Activated CD4-positive, alpha-beta T cell treated with anti-CD3 and anti-CD28 coated beads, Interleukin-2, amount 50 U/mL, for 48 hours (primary cell): ENCODE data around the gene NT5C.
A peak's percentile ranks its signal among the peaks of the same experiment; 100 is the strongest.

Experiments
- DNase-seq, 2 experiments: peaks; one replicate each; pipeline ENCODE4 v3.0.0-alpha.2; 2020

NT5C gene

GRCh38 chr17:75114552-75115314 is 16.8 kb downstream of the NT5C start:
- DNase-seq, result peak in 1 of 2 experiments; percentile 36

GRCh38 chr17:75113798-75114551 is 17.6 kb downstream of the NT5C start:
- DNase-seq, result peak; percentile 91 to 95

DNA sequence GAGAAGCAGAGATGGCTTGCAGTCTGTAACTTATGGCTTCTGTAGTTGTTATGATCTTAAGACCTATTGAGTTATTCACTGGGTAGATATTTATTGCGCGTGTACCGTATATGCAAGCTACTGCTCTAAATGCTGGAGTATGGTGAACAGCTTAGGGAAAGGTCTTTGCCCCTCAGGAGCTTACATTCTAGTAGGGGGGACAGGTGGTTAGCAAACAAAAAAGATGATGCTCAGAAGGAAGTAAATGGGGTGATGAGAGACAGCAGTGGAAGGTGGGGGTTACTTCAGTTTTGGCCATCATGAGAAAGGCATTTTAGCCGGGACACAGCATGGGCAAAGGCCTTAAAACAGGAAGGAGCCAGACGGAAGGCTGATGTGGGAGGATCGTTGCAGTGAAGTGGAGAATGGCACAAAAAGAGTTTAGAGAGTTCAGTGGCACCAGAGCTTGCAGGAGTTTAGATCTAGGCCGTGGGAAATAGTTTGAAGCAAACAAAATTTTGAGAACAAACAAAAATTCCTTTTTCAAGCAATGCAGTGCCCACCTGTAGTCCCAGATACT is 19.7 kb downstream of the NT5C start:
- DNase-seq, result no peak

GRCh38 chr17:75110234-75110937 is 21.2 kb downstream of the NT5C start:
- DNase-seq, result no peak

GRCh38 chr17:75109407-75110233 is 21.9 kb downstream of the NT5C start, which contains the start of gene ARMC7:
Gene ARMC7 (plus strand): TSS chr17:75109969. CDS start chr17:75110289, 320 bp downstream.
- DNase-seq, result peak; percentile 95 to 96

DNA sequence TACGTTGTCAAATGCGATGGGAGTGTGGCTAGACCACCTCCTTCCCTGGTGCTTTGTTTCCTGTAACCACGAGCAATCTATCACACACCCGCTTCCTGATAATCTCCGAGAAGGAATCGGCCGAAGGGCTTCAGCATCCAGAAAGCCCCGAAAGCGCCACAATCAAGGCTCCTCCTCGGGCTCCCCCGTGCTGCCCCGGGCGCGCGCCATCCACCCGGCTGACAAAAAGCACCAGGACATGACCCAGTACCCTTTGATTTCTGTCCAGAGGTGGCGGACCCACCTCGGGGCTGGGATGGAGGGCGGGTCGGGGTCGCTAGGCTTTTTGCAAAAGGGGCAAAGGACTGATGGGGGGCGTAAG is 22.5 kb downstream of the NT5C start:
- no peak for DNase-seq

- DNase-seq, result no peak
Observed at GRCh38 chr17:75108193-75108592, 23.3 kb downstream of the NT5C start.

- peak in 1 of 2 experiments; percentile 51 for DNase-seq
Observed at GRCh38 chr17:75105126-75106080, 26.1 kb downstream of the NT5C start.

DNA sequence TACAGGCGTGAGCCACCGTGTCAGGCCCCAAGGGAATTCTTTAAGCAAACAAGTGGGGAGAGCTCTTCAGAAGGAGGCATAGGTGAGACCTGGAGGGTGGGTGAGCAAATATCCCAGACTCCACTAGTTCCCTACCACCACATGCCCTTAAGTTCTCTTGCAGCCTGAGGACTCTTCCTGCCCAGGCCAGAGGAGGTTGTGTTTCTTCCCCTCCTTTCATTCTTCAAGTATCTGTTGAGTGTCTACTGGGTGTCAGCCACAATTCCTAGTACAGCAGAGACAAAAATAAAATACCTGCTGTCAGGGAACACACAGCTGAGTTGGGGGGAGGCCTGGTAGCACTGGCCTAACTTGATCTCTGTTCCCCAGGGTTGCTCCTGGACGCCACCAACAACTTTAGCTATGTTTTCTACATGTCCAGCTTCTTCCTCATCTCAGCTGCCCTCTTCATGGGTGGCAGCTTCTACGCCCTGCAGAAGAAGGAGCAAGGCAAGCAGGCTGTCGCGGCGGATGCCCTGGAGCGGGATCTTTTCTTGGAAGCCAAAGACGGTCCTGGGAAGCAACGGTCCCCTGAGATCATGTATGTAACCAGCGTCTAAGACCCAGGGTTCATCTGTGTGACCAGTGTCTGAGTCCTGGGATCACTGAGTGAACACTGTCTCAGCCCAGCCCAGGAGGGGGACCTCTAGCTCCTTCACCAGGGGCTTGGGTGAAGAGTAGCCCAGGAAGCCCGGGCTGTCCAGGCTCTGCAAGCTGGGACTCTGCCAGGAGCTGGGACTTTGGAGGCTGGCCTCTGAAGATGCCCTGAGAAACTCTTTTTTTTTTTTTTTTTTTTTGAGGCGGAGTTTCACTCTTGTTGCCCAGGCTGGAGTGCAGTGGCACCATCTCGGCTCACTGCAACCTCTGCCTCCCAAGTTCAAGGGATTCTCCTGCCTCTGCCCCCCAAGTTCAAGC is 27.7 kb downstream of the NT5C start:
- DNase-seq, result no peak

GRCh38 chr17:75102385-75102821 is 29.1 kb downstream of the NT5C start:
- no peak for DNase-seq

GRCh38 chr17:75099881-75100595 is 31.5 kb downstream of the NT5C start:
- DNase-seq, result no peak

DNA sequence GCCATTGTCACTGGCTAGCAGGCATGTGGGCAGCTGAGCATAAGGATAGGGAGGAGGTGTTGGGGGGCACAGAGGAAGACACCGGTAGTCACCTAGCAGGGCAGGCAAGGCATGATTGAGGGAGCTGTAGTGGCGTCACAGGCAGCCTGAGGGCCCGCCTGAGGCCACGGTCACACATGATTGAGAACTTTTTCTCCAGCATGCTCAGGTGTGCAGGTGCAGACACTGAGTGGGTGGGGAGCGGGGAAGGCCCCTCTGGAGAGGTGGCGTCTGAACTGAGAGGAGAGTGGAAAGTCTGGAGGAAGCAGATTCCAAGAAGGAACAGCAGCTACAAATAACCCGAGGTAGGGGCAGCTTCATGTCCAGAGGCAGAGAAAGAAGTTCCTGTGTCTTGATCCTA is 32.7 kb downstream of the NT5C start:
- DNase-seq, result no peak

GRCh38 chr17:75097865-75098264 is 33.7 kb downstream of the NT5C start:
- DNase-seq, result no peak

DNA sequence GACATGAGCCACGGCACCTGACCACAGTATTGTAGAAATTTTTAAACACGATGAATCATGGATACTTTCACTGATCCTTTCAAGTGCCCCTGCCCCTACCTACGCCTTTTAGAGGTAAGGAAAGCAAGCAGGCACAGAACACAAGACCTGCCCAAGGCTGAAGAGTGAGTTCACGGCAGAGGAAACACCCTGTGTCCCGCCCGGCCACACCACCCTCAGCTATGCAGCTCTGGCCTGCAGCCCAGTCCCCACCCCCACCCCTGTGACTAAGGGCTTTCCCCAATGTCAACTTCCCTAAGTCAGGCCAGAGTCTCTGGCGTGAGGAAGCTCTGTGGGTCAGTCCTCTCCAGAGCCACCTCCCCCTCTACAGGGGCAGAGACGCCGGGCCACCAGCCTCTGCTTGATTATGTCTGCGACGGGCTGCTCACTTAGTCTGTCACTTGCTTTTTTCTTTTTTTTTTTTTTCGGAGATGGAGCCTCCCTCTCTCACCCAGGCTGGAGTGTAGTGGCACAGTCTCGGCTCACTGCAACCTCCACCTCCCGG is 35.4 kb downstream of the NT5C start:
- no peak for DNase-seq

DNA sequence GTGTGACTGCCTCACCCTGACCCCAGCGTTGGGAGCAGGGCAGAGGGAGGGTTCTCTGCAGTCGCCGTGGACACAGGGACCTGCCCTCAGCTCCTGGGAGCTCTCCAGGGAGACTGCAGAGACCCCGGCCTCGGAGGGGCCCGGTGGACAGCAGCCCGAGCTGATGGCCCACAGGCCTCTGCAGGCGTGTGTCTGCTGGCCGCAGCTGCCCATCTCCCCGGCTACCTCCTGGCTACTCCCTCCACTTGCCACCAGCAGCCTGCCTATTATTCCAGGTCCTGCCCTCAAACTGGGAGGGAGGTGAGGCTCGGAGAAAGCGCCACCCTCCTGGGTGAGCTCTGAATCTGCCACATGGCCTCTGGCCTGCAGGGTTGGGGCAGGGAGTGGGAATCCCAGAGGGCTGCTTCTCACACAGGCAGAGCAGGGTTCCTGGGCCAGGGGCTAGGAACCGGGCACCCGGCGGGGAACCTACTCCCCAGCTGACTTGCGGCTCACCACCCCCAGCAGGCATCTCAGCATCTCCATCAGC is 36.6 kb downstream of the NT5C start:
- no peak for DNase-seq

DNA sequence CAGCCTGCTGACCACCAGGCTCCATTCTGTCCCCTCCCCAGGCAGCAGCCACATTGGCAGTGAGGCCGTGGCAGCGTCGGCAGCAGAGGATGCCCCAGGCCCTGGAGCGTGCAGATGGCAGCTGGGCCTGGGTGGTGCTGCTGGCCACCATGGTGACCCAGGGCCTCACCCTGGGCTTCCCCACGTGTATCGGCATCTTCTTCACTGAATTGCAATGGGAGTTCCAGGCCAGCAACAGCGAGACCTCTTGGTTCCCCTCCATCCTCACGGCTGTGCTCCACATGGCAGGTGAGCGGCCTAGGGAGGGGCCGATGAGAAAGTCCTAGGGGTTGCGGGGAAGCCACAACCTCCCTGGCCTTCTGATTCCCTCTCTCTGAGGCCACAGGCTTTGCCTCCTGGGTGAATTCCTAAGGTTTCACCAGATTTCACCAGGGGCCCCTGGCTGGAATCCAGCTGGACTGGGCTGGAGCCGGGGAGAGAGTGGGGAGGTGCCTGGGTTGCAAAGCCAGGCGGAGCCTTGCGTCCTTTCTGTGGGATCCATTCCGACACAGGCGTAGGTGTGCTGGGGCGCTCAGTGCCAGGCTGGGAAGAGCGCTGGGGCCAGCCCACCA is 37.9 kb downstream of the NT5C start:
- no peak for DNase-seq

- DNase-seq, result no peak
Observed at GRCh38 chr17:75091855-75092327, 39.7 kb downstream of the NT5C start.
